Measurements from ENCODE around the gene LPP. TPM values are rescaled to one million over a fixed set of nuclear protein-coding genes. Genes with fewer than 3 reads are reported as not detected.

The LPP gene
- total RNA-seq, 1 donor from 2014 or later: 132 TPM

DNA sequence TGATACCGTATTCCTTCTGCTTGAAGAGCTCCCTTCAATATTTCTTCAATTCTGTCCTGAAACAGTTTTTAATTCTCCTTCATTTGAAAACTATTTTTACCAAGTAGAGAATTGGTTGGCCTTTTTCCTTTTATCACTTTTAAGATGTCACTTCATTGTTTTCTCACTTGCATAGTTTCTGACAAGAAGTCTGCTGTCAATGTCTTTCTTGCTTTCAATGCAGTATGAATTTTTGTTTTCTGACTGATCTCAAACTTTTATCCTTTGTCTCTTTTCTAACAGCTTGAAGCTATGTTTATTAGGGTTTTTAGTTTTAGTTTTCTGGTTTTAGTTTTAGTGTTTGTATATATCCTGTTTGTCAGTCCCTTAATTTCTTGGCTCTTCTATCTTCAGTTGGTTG is 653.0 kb downstream of the LPP start:
- peaks cover 32% of the 10 kb centered on the region for H3K36me3 Mint-ChIP-seq
- no peaks in the 10 kb centered on the region for H3K27me3 Mint-ChIP-seq (ENCODE audit: low read depth)
- no peak overlapping the region for H3K27ac Mint-ChIP-seq
- TF ChIP-seq, protein P1, sequence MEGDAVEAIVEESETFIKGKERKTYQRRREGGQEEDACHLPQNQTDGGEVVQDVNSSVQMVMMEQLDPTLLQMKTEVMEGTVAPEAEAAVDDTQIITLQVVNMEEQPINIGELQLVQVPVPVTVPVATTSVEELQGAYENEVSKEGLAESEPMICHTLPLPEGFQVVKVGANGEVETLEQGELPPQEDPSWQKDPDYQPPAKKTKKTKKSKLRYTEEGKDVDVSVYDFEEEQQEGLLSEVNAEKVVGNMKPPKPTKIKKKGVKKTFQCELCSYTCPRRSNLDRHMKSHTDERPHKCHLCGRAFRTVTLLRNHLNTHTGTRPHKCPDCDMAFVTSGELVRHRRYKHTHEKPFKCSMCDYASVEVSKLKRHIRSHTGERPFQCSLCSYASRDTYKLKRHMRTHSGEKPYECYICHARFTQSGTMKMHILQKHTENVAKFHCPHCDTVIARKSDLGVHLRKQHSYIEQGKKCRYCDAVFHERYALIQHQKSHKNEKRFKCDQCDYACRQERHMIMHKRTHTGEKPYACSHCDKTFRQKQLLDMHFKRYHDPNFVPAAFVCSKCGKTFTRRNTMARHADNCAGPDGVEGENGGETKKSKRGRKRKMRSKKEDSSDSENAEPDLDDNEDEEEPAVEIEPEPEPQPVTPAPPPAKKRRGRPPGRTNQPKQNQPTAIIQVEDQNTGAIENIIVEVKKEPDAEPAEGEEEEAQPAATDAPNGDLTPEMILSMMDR (IDR thresholded peaks at IDR 0.05; ENCODE audit: unreplicated experiment): no peak
- no peaks in the 10 kb centered on the region for H3K4me1 Mint-ChIP-seq
- H3K9me3 Mint-ChIP-seq: peaks cover 41% of the 10 kb centered on the region
- no peak for DNase-seq (ENCODE audit: low spot score in 2 of 2, unreplicated experiment in 2 of 2)
- no peak overlapping the region for H3K4me3 Mint-ChIP-seq

DNA sequence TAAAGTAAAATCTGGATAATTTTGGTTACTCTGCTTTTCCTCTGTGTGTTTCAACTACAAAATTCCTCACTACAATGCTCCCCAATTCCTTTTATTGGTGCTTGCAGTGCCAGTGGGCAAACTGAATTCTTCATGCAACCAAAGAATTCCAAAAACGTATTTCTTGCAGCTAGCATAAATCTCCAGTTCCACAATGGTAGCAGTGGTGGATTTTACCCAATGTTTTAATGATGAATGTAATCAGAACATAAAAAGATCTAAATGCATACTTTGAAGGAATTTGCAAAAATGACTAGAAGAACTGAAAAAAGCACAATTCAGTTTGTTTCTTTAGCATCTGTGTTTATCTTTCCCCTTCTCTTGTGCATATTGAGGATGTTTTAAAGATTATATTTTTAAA is 658.2 kb downstream of the LPP start:
- Mint-ChIP-seq H3K4me1 (peaks cover 7% of the 10 kb centered on the region), H3K27ac (no peak overlapping the region), H3K9me3 (peaks cover 24% of the 10 kb centered on the region), H3K27me3 (ENCODE audit: low read depth) (no peaks in the 10 kb centered on the region), H3K36me3 (peaks cover 22% of the 10 kb centered on the region), H3K4me3 (no peak overlapping the region)
- TF ChIP-seq, protein P1 (IDR thresholded peaks at IDR 0.05; ENCODE audit: unreplicated experiment): no peak
- DNase-seq (ENCODE audit: low spot score in 2 of 2, unreplicated experiment in 2 of 2): no peak

DNA sequence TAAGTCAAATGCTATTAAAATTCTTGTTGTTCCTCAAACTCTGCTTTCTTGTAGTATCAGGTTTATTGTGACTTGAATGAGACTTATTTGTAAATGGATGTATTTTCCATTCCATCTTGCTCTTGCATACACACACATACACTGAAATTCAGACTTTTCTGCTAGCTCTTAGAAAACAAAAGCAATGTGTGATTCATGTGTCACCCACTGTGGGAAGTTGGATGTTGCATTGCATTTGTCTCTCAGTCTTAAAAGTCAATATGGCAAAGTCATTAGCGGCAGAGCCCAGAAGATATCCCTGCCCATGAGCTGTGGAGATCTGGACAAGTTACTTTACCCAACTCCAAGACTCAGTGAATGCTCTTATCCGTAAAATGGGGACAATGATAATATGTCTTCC is 660.6 kb downstream of the LPP start:
- Mint-ChIP-seq H3K9me3 (peaks cover 7% of the 10 kb centered on the region), H3K36me3 (peaks cover 6% of the 10 kb centered on the region), H3K27me3 (ENCODE audit: low read depth) (no peaks in the 10 kb centered on the region), H3K4me3 (no peak overlapping the region), H3K27ac (no peak overlapping the region), H3K4me1 (peaks cover 26% of the 10 kb centered on the region)
- TF ChIP-seq, protein P1 (IDR thresholded peaks at IDR 0.05; ENCODE audit: unreplicated experiment): no peak
- no peak for DNase-seq (ENCODE audit: low spot score in 2 of 2, unreplicated experiment in 2 of 2)

DNA sequence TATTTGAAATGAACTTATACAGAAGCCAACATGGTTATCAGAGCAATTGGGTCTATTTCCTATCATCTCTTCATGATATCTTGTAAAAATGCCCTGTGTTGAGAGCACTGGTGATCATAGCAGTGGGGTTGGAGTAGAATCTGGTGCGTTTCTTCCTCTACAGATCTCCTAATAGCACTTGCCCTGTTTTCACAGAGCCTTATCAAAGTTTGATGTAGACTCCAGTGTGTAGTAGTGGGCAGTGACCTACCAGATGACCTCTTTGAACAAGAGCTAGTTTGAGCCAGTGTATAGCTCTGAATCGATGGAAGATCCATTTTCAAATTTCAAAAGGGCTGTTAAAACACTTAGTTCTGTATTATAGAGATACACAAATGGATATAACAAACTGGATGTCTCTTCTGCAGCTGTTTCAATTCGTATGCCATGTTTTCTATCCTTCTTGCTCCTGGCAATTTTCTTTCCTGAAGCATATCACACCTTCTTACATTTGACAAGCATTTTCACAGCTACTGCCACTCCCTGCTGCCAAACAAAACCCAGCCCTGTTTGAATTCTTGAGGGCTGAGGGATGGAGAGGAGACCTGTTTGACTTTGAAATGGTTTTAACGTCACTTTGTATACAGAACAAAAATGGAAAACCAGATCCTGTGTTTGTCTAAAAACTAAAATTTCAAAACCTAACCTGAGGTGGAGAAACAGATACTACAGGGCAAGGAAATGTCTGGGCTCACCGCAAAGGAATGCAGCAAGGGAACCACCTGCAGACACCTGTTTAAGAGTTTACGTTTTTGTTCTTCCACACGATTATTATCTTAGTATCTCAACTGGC is 663.4 kb downstream of the LPP start:
- Mint-ChIP-seq H3K4me3 (no peak overlapping the region), H3K36me3 (no peaks in the 10 kb centered on the region), H3K27me3 (ENCODE audit: low read depth) (no peaks in the 10 kb centered on the region), H3K9me3 (no peaks in the 10 kb centered on the region), H3K27ac (peak overlapping the region; percentile 52), H3K4me1 (peaks cover 31% of the 10 kb centered on the region)
- TF ChIP-seq, protein P1 (IDR thresholded peaks at IDR 0.05; ENCODE audit: unreplicated experiment): no peak
- no peak for DNase-seq (ENCODE audit: low spot score in 2 of 2, unreplicated experiment in 2 of 2)

DNA sequence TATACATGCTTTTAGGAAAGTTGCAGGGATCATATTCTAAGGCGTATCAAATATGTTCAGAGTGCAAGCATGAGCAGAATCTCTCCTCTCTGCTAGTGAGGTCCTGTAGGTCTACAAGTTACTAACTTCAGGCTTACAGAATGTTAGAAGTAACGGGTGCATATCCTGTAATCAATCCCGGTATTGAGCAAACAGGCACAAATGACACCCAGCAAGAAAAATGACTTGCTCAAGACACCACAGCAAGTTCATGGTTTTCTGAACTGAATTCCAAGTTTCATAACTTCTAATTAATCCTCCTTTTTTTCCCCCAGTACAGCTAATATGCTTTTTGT is 663.9 kb downstream of the LPP start:
- Mint-ChIP-seq H3K27ac (no peak overlapping the region), H3K4me1 (peaks cover 31% of the 10 kb centered on the region), H3K27me3 (ENCODE audit: low read depth) (no peaks in the 10 kb centered on the region), H3K36me3 (no peaks in the 10 kb centered on the region), H3K9me3 (no peaks in the 10 kb centered on the region), H3K4me3 (no peak overlapping the region)
- TF ChIP-seq, protein P1 (IDR thresholded peaks at IDR 0.05; ENCODE audit: unreplicated experiment): no peak
- no peak for DNase-seq (ENCODE audit: low spot score in 2 of 2, unreplicated experiment in 2 of 2)

Data from mesothelial cell of epicardium (in vitro differentiated cells).